Stimulated activated CD8-positive, alpha-beta memory T cell treated with anti-CD3 and anti-CD28 coated beads, Interleukin-2, amount 100 ng/mL, for 48 hours (primary cell): Measurements from ENCODE around the gene HOXA1.

Source experiments
- DNase-seq, 2 donors: peaks; one replicate each; pipeline ENCODE4 v3.0.0-alpha.2; 2020; ENCODE audit warnings: low read depth in 2 of 2

HOXA1 gene

DNA sequence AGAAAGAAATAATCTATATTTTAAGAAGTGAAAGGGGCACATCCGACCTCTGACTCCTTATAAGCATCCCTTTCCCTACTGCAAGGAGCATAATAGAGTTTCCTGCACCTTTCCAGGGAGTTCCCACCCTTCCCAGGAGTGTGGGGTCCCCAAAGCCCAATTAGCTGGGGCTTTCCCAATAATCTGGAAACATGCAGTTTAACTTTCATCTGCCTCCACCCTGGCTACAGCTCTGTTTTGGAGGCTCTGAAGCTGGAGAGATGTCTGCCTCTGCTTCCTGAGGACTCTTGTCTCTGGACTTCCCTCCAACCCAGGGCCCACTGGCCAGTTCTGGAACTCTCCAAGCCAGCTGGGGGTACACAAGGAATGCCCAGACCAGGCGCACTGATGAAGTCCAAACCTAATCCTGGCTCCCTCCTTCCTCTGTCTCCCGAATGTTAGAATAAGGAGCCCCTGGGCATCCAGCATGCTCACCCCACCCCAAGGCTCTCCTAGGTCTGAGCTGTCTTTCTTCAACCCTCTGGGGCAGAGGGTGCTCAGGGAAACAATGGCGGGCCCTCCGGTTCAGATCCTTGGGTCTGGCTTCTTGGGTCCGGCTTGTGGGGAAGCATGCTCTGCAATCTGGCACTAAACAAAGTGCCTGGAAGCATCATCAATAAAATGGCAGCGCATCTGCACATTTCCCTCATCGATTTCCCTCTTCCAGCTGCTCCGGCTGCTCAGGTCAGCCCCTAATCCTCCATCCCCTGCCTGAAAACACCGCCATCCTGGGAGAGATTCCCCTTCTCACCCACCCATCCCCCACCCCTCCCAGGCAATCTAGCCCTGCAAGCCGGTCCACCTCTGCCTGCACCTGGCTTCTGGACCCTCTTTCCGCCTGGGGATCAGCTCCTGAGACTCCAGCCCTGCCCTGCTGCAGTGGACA lies 21.4 kb upstream of the HOXA1 start:
- DNase-seq = no peak

DNA sequence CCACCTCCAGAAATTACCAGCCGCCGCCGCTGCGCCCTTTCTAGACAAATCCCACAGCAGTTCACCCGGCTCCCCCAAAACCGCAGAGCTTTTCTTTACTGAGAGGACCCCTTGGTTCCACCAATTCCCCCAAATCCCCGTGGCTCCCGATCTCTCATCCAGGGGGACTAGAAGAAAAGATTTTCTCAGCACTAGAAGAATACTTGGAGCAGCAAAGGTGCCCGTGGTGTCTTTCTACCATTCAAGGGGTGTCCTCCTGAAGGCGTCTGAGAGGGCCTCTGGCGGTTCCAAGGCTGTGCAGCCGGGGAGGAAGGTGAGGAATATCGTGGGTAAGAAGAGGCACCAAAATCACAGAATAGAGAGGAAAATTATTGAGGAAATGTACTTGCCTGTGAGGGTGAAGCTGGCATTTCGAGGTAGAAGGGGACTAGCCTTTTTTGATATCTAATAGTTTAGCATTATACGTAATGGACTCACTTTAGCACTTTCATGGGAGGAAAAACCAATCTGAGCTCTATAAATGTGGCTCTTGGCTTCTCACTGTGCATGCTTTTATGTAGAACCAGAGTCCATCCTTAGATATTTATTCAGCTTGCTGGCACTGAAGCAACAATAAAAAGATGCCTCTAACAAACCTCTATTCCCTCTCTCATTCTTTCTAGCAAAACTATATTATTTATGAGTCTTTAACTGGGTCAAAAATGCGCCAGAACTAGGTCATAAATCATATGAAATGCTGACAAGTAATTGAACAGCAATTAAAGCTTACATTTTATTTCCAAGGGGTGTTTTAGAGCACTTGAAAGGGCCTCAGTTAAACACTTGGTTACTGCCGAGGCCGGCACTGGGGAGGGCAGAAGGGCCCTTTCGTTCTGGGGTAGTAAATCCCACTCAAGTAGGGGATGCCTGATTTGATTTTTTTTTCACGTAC lies 20.5 kb upstream of the HOXA1 start:
- DNase-seq = no peak

GRCh38 chr7:27115221-27116026 lies 19.6 kb upstream of the HOXA1 start:
- DNase-seq = no peak

GRCh38 chr7:27114881-27115220 lies 19.1 kb upstream of the HOXA1 start:
- no peak for DNase-seq

DNA sequence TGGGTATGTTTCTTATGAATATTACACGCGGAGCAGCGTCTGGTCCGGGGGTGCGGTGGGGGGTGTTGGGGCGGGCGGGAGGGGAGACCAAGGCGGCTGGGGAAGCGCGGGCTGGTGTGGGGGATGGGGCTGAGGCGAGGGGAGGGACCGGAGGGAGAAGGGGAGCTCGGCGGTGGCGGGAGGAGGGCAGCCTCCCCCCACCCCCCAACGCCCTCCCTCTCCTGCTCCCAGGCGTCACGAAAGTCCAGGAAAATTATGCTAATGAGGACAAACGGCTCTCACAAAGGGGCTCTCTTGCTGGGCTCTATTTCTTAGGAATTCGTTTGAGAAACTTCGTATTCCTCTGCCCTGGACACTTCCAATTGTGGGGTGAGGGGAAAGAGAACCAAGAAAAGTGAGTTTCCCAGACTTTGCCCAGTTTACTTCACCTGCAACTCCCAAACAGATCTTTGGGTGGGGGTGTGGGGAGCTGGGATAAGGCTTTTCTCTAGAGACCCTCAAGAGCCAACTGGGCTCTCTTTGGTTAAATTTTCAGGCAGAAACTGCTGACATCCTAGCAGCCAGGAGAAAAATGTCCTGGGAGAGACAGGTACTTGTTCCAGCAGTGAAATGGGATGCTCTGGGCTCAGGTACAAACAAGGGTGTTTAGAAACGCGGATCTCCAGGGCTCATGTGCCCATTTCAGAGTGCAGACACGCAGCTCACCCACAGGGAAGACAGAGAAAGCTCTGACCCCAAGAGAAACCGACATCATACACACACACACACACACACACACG lies 18.4 kb upstream of the HOXA1 start:
- no peak for DNase-seq

GRCh38 chr7:27112955-27113949 lies 17.5 kb upstream of the HOXA1 start:
- no peak for DNase-seq

GRCh38 chr7:27112361-27112760 lies 16.6 kb upstream of the HOXA1 start:
- DNase-seq = no peak

GRCh38 chr7:27111751-27112277 lies 16.0 kb upstream of the HOXA1 start:
- no peak for DNase-seq

GRCh38 chr7:27111042-27111750 lies 15.4 kb upstream of the HOXA1 start:
- DNase-seq = no peak

- DNase-seq = no peak
Measured at GRCh38 chr7:27110186-27111031, 14.6 kb upstream of the HOXA1 start.

GRCh38 chr7:27109466-27110185 lies 13.8 kb upstream of the HOXA1 start:
- no peak for DNase-seq

DNA sequence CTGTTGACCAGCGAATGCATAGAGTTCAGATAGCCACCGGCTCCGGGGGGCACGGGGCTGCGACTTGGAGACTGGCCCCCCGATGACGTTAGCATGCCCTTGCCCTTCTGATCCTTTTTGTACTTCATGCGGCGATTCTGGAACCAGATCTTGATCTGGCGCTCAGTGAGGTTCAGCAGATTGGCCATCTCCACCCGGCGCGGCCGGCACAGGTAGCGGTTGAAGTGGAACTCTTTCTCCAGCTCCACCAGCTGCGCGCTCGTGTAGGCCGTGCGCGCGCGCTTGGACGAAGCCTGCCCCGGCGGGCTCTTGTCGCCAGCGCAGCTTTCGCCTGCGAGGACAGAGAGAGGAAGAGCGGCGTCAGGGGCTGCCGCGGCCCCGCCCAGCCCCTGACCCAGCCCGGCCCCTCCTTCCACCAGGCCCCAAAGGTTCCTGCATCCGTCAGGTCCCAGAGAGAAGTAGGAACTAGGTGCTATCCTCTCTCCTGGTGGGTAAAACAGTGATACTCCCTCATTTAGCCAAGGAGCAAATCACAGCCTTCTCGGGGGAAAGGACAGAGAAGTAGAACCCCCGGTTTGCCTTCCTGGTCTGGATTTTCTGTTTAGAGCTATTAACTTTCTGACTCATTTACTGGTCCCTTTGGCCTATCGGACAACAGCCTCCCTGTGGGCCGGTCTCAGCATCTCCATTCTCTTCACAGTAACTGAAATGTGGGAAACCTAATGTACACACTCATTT lies 12.8 kb upstream of the HOXA1 start:
- DNase-seq = no peak

- DNase-seq = no peak
Measured at GRCh38 chr7:27107391-27108381, 11.9 kb upstream of the HOXA1 start.

DNA sequence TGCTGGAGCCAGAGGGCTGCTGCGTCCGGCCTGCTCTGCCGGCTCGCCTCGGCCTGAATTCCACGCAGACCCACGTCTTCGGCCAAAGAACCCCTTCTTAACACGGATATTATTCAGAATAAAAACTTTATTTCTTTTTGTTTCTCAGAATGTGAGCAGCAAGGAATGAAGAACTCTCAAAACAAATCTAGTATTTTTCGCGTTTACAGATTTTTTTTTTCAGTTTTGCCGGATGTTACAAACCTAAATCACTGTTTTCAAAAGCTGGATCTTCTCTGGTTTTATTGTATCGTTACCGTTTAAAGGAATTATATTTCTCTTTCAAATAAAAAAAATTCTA lies 11.1 kb upstream of the HOXA1 start:
- no peak for DNase-seq

DNA sequence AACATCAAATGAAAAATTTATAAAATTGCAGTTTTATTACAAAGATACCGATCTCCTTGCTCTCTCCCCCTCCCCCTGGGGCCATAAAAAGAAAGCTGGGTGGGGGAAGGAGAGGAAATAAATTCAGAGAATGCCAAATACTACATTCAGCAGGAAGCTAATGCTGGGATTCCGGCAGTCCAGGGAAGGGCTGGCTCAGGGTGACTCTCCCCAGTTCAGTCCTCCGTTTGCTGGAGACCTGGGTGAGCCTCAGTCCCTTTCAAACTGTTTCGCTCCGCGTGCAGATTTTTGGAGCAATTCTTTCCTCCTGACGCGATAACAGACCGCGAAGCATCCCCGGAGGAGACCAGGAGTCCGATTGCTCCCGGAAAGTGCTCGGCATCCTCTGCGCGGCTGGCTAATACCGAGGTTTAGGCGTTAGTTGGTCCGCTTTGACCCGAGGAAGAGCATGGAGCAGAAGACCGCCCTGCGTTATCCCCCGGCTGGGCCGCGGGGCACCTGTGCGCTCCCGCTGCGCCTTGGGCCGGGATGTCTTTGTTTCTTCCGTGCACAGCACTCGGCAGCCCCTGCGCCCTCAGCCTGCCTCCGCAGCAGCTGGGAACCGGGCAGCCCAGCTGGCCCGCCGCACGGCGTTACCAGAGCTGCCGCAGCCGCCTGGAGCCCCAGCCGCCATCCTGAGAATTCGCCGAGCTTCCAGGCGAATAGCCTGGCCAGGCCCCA lies 10.5 kb upstream of the HOXA1 start:
- no peak for DNase-seq
